Fibroblast of lung (primary cell): ENCODE data around the gene PLEKHJ1. TPM values are rescaled to one million over a fixed set of nuclear protein-coding genes. Genes with fewer than 3 reads are reported as not detected.

Source experiments
- DNase-seq, 2 donors: peaks; one replicate each; pipeline versions ENCODE4 v3.0.0 to v3.0.0-alpha.2; 2010; ENCODE audit warnings: low read depth in 2 of 2
- H2AFZ ChIP-seq: 2 replicates; pipeline ENCODE4 v1.5.1; 2012; ENCODE audit warnings: low read length, control low read depth, inconsistent platforms
- H3K27ac ChIP-seq: 2 replicates; pipeline ENCODE4 v1.5.1; 2011; ENCODE audit warnings: low read length, control low read depth; ENCODE audit not compliant: insufficient read depth
- H3K27me3 ChIP-seq: 2 replicates; pipeline ENCODE4 v1.5.1; 2011; ENCODE audit warnings: mild to moderate bottlenecking, low read length; ENCODE audit not compliant: control insufficient read depth, insufficient read depth
- H3K36me3 ChIP-seq: 2 replicates; pipeline ENCODE4 v1.5.1; 2011; ENCODE audit warnings: low read length; ENCODE audit not compliant: control insufficient read depth, insufficient read depth
- H3K4me1 ChIP-seq: 2 replicates; pipeline ENCODE4 v1.5.1; 2011; ENCODE audit warnings: low read length; ENCODE audit not compliant: control insufficient read depth, insufficient read depth; ENCODE audit errors: extremely low read depth
- H3K4me2 ChIP-seq: 2 replicates; pipeline ENCODE4 v1.5.1; 2011; ENCODE audit warnings: low read length, control low read depth; ENCODE audit not compliant: insufficient read depth; ENCODE audit errors: extremely low read depth
- H3K4me3 ChIP-seq, 4 experiments: fragments of 200-600 bp in 1 of 4; sonication (generic) in 1 of 4; replicated peaks in 1 of 4; 2 replicates each; pipeline ENCODE4 v1.5.1; 2011 to 2016; ENCODE audit warnings: low read length in 4 of 4, low read depth in 3 of 4, mild to moderate bottlenecking in 3 of 4, control low read depth in 2 of 4, inconsistent platforms in 1 of 4, mixed read lengths in 1 of 4; ENCODE audit not compliant: insufficient read depth in 1 of 4; ENCODE audit errors: control extremely low read depth in 1 of 4
- H3K79me2 ChIP-seq: 2 replicates; pipeline ENCODE4 v1.5.1; 2012; ENCODE audit warnings: mild to moderate bottlenecking, low read length, inconsistent platforms; ENCODE audit not compliant: control insufficient read depth, insufficient read depth
- H3K9ac ChIP-seq: 2 replicates; pipeline ENCODE4 v1.5.1; 2011; ENCODE audit warnings: mild to moderate bottlenecking, low read length, control low read depth; ENCODE audit not compliant: insufficient read depth
- H3K9me3 ChIP-seq: 2 replicates; pipeline ENCODE4 v1.5.1; 2012; ENCODE audit warnings: low read depth, low read length; ENCODE audit not compliant: control insufficient read depth, insufficient read depth
- H4K20me1 ChIP-seq: 2 replicates; pipeline ENCODE4 v1.5.1; 2011; ENCODE audit warnings: low read length; ENCODE audit not compliant: control insufficient read depth, insufficient read depth; ENCODE audit errors: extremely low read depth
- EZH2 ChIP-seq: IDR thresholded peaks from 2 replicates; pipeline ENCODE4 v1.5.1; 2012; ENCODE audit warnings: low read length, control low read depth, mild to moderate bottlenecking; ENCODE audit errors: missing control alignments
- polyA plus RNA-seq, 2 donors: library from polyadenylated mRNA; depleted of rRNA in 1 of 2; stranded (reverse) in 1 of 2; unstranded in 1 of 2; fragments of >200 nt; gene quantifications; 2 replicates each; pipeline ENCODE4 v1.2.1, GENCODE V29; 2011 to 2012; ENCODE audit warnings: missing spikeins in 1 of 2
- total RNA-seq: library from RNA; depleted of rRNA; stranded (reverse); fragments of >200 nt; gene quantifications from 2 replicates; pipeline ENCODE4 v1.2.1, GENCODE V29; 2014
- TF ChIP-seq, protein P1 (sequence below), 2 donors: IDR thresholded peaks in 1 of 2; conservative IDR thresholded peaks in 1 of 2; 1 replicate in 1 of 2; 2 replicates in 1 of 2; pipeline ENCODE4 v1.5.1; 2011 to 2012; ENCODE audit warnings: low read length in 2 of 2, control low read depth in 1 of 2, inconsistent platforms in 1 of 2, low read depth in 1 of 2, mild to moderate bottlenecking in 1 of 2

The PLEKHJ1 gene
- total and polyA plus RNA-seq, 2 donors (not counting 1 experiment from before 2014, with no cell fraction given): 34.9 to 61.3 TPM

DNA sequence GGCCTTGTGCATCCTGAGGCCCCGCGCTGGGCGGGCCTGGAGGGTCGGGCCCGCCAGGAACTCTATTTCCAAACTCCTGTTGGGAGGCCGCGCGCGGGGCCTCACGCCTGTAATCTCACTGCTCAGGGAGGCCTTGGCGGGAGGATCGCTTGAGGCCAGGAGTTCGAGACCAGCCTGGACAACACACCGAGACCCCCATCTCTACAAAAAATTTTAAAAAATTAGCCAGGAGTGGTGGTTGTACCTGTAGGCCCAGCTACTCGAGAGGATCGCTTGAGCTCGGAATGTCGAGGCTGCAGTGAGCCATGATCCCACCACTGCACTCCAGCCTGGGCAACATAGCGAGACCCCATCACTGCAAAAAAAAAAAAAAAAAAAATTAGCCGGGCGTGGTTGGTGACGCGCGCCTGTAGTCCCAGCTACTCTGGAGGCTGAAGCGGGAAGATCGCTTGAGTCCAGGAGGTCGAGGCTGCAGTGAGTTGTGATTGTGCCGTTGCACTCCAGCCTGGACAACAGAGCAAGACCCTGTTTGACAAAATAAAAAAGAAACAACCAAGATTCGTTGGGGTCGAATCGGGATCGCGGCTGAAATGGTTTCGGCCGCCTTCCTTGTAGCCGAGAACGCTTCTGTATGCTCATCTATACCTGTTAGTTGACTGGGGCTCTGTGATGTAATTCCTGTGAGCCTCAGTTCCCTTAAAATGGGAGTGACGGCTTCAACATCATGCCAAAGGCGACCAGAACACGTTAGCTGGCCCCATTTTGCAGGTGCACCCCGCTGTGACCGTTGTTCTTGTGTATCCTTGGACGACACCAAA, 1.1 kb upstream of the PLEKHJ1 start:
- H3K4me1 ChIP-seq: peaks cover 11% of the 10 kb centered on the region

DNA sequence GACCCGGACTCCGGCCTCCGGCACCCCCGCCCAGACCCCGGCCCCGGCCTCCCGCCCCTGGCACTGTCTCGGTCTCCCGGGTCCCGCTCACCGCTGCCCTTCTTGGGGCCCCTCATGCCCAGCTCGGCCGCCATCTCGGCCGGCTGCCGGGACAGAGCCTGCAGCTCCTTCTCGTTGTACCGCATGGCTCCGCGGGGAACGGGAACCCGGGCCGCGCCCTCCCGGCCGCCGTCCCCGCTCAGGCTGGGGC, 140 bp downstream of the PLEKHJ1 start:
- Histone ChIP-seq H3K27ac (peak overlapping the region; percentile 84), H4K20me1 (peaks cover 4% of the 10 kb centered on the region), H3K9ac (peak overlapping the region; percentile 88), H3K4me1 (peaks cover 11% of the 10 kb centered on the region), H3K36me3 (peaks cover 22% of the 10 kb centered on the region), H2AFZ (no peak overlapping the region), H3K27me3 (no peaks in the 10 kb centered on the region), H3K4me3 (peak overlapping the region; percentile 76 to 92 (median 86)), H3K79me2 (peaks cover 79% of the 10 kb centered on the region), H3K4me2 (no peak overlapping the region), H3K9me3 (no peaks in the 10 kb centered on the region)
- no peak for TF ChIP-seq EZH2
- TF ChIP-seq, protein P1, sequence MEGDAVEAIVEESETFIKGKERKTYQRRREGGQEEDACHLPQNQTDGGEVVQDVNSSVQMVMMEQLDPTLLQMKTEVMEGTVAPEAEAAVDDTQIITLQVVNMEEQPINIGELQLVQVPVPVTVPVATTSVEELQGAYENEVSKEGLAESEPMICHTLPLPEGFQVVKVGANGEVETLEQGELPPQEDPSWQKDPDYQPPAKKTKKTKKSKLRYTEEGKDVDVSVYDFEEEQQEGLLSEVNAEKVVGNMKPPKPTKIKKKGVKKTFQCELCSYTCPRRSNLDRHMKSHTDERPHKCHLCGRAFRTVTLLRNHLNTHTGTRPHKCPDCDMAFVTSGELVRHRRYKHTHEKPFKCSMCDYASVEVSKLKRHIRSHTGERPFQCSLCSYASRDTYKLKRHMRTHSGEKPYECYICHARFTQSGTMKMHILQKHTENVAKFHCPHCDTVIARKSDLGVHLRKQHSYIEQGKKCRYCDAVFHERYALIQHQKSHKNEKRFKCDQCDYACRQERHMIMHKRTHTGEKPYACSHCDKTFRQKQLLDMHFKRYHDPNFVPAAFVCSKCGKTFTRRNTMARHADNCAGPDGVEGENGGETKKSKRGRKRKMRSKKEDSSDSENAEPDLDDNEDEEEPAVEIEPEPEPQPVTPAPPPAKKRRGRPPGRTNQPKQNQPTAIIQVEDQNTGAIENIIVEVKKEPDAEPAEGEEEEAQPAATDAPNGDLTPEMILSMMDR (conservative IDR thresholded peaks at IDR 0.05 in 1 of 2, IDR thresholded peaks at IDR 0.05 in 1 of 2; ENCODE audit: low read depth in 1 of 2, low read length in 2 of 2): no peak
- no peak for DNase-seq

More for the DNA sequence above, 1.1 kb upstream of the PLEKHJ1 start:
- Histone ChIP-seq H3K27me3 (no peaks in the 10 kb centered on the region), H3K36me3 (peaks cover 20% of the 10 kb centered on the region), H3K27ac (peak overlapping the region; percentile 84), H3K9me3 (no peaks in the 10 kb centered on the region), H3K4me2 (peak overlapping the region; percentile 55), H3K9ac (peak overlapping the region; percentile 88), H3K4me3 (peak overlapping the region; percentile 65 to 92 (median 77)), H3K79me2 (peaks cover 88% of the 10 kb centered on the region), H2AFZ (no peak overlapping the region), H4K20me1 (peaks cover 4% of the 10 kb centered on the region)
- DNase-seq: no peak
- TF ChIP-seq, protein P1 (conservative IDR thresholded peaks at IDR 0.05 in 1 of 2, IDR thresholded peaks at IDR 0.05 in 1 of 2; ENCODE audit: low read depth in 1 of 2, low read length in 2 of 2): no peak
- TF ChIP-seq EZH2: no peak

DNA sequence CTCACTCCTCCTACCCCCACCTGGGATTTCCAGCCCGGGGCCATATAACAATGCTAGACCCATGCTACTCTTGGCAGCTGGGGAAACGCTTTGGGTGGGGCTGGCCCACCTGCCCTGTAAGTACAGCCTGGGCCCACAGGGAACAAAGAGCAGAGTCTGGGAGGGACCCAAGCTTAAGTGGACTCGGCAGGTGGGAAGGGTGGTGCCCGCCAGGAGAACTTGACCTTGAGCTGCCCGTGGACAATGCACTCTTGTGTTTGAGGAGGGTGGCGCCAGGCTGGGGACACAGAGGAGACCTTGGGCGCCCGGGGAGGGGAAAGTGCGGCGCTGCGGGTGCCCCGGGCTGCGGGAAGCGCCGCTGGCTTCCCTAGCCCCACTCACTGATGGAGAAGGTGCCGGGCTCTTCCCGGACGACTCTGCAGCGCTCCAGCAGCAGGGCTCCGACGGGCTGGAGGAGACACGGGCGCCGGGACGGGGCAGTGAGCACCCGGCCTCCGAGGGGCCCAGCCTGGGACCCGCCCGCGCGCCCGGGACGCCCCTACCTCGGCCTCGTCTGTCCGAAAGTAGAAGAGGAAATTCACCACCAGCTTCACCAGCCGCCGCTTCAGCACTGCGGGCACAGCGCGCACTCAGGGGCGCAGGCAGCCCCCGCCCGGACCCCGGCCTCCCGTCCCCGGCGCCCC, 607 bp downstream of the PLEKHJ1 start:
- Histone ChIP-seq H4K20me1 (peaks cover under 1% of the 10 kb centered on the region), H3K4me2 (peak overlapping the region; percentile 77), H3K36me3 (peaks cover 22% of the 10 kb centered on the region), H3K4me1 (peaks cover 9% of the 10 kb centered on the region), H3K27me3 (no peaks in the 10 kb centered on the region), H3K27ac (peak overlapping the region; percentile 84), H3K4me3 (peak overlapping the region; percentile 76 to 92 (median 86)), H3K79me2 (peaks cover 75% of the 10 kb centered on the region), H3K9ac (peak overlapping the region; percentile 88), H3K9me3 (no peaks in the 10 kb centered on the region), H2AFZ (no peak overlapping the region)
- no peak for DNase-seq
- TF ChIP-seq, protein P1 (conservative IDR thresholded peaks at IDR 0.05 in 1 of 2, IDR thresholded peaks at IDR 0.05 in 1 of 2; ENCODE audit: low read depth in 1 of 2, low read length in 2 of 2): no peak
- no peak for TF ChIP-seq EZH2
